ENCODE results near the gene HPF1. TPM values are rescaled to one million over a fixed set of nuclear protein-coding genes. Genes with fewer than 3 reads are reported as not detected.

The HPF1 gene
- total and polyA plus RNA-seq, 2 of the 8 experiments (the other 6 are each of a cell fraction or from before 2014, with no cell fraction given) = 14.1 to 32.5 TPM

- Histone ChIP-seq H3K4me1 (replicated peaks in 1 of 4; ENCODE audit: control insufficient read depth in 3 of 4, insufficient read depth in 4 of 4, low read length in 3 of 4) (no peaks in the 10 kb centered on the region), H3K4me3 (ENCODE audit: extremely low read depth in 1 of 4, insufficient read depth in 2 of 4, low read depth in 3 of 4, low read length in 4 of 4) (no peak overlapping the region), H3K23me2 (ENCODE audit: low read depth, low read length) (0 out of 2 replicates have a peak, but pooled peaks cover 1% of the 10 kb centered on the region), H3K27me3 (replicated peaks in 1 of 4; ENCODE audit: control insufficient read depth in 3 of 4, extremely low read depth in 1 of 4, insufficient read depth in 3 of 4, low read length in 3 of 4) (no peaks in the 10 kb centered on the region), H2AFZ (ENCODE audit: low read length) (no peak overlapping the region), H2BK15ac (ENCODE audit: low read length) (no peak overlapping the region), H2AK5ac (ENCODE audit: low read depth, low read length) (no peak overlapping the region), H4K20me1 (replicated peaks in 1 of 2; ENCODE audit: control insufficient read depth in 1 of 2, insufficient read depth in 2 of 2, low read length in 2 of 2) (no peaks in the 10 kb centered on the region), H3K18ac (ENCODE audit: extremely low read depth, low read length) (no peak overlapping the region), H3K23ac (ENCODE audit: insufficient read length) (no peak overlapping the region), H2BK5ac (ENCODE audit: low read depth, low read length) (no peak overlapping the region), H3K27ac (ENCODE audit: low read depth, low read length) (no peak overlapping the region), H3K4ac (replicated peaks; ENCODE audit: insufficient read length, low read depth, low read length) (no peak overlapping the region), H4K5ac (ENCODE audit: insufficient read length, low read depth, low read length) (no peak overlapping the region), H3K56ac (replicated peaks; ENCODE audit: insufficient read length, low read depth, low read length) (no peak overlapping the region), H2BK120ac (replicated peaks; ENCODE audit: low read depth, low read length) (no peak overlapping the region), H4K91ac (replicated peaks; ENCODE audit: insufficient read length, low read length) (no peak overlapping the region), H3K9me3 (ENCODE audit: insufficient read depth in 2 of 2, low read depth in 1 of 2, low read length in 1 of 2) (peaks cover 8 to 10% of the 10 kb centered on the region in 2 experiments; a peak in 2 of 4 replicates), H3K79me1 (ENCODE audit: low read depth, low read length) (no peaks in the 10 kb centered on the region), H2BK12ac (ENCODE audit: low read depth, low read length) (no peak overlapping the region), H3K14ac (ENCODE audit: insufficient read length) (no peak overlapping the region), H3K36me3 (ENCODE audit: control insufficient read depth in 2 of 4, insufficient read depth in 4 of 4, low read length in 3 of 4) (no peaks in the 10 kb centered on the region), H3K79me2 (ENCODE audit: control insufficient read depth in 1 of 2, insufficient read depth in 2 of 2, low read length in 2 of 2) (no peaks in the 10 kb centered on the region), H3K4me2 (ENCODE audit: insufficient read depth in 1 of 2, low read depth in 2 of 2, low read length in 2 of 2) (no peak overlapping the region), H2BK20ac (ENCODE audit: low read length) (no peak overlapping the region), H3K9ac (replicated peaks in 1 of 4; ENCODE audit: extremely low read depth in 1 of 4, low read depth in 3 of 4, low read length in 3 of 4) (no peak overlapping the region), H4K8ac (ENCODE audit: extremely low read depth, insufficient read depth, low read length) (no peak overlapping the region)
- CTCF ChIA-PET (ENCODE audit: partially characterized antibody) = interaction anchor here (1.5 kb wide), 1 partner anchor 190 kb away, joined by 3 read pairs; no protein-coding TSS in a partner anchor
- POLR2A ChIA-PET (ENCODE audit: partially characterized antibody) = no interaction called here
- DNase-seq (ENCODE audit: low read depth in 1 of 2, low spot score in 2 of 2) (no peak), FAIRE-seq (no peak)
- 88% methylated on average over 7 of the region's 7 CpGs; no CpG with 5 or more reads in 1 of the 2 experiments for WGBS, 2 experiments (ENCODE audit: extremely low coverage in 1 of 2, insufficient coverage in 1 of 2, insufficient read length in 1 of 2, insufficient replicate concordance in 2 of 2, low coverage in 1 of 2, low lambda C conversion rate in 2 of 2, missing lambda C conversion rate in 1 of 2)
- no peak for TF ChIP-seq E2F6 (IDR thresholded peaks at IDR 0.05)
- no peak for TF ChIP-seq BRCA1 (IDR thresholded peaks at IDR 0.05; ENCODE audit: low read depth, low read length)
- no peak for TF ChIP-seq JUND (IDR thresholded peaks at IDR 0.05; ENCODE audit: low read length)
- no peak for TF ChIP-seq BACH1 (IDR thresholded peaks at IDR 0.05; ENCODE audit: low read length)
- no peak for TF ChIP-seq SIX5 (IDR thresholded peaks at IDR 0.05; ENCODE audit: low read depth, low read length)
- TF ChIP-seq USF2 (IDR thresholded peaks at IDR 0.05; ENCODE audit: low read length) = no peak
- no peak for TF ChIP-seq ATF3 (IDR thresholded peaks at IDR 0.05; ENCODE audit: insufficient read depth, low read depth, low read length)
- TF ChIP-seq KDM4A (IDR thresholded peaks at IDR 0.05; ENCODE audit: low read depth, low read length, severe bottlenecking) = no peak
- TF ChIP-seq MAFK (IDR thresholded peaks at IDR 0.05; ENCODE audit: low read depth, low read length) = no peak
- TF ChIP-seq RBBP5 (IDR thresholded peaks at IDR 0.05; ENCODE audit: borderline replicate concordance, low read depth, low read length) = no peak
- TF ChIP-seq CHD2 (IDR thresholded peaks at IDR 0.05; ENCODE audit: low read length) = no peak
- TF ChIP-seq ZNF274 (IDR thresholded peaks at IDR 0.05; ENCODE audit: borderline replicate concordance, extremely low read depth, low read length) = no peak
Measured at GRCh38 chr4:169803413-169803812, 45.7 kb upstream of the HPF1 start.
